Measurements from ENCODE around the gene LRRC47. TPM values are rescaled to one million over a fixed set of nuclear protein-coding genes. Genes with fewer than 3 reads are reported as not detected.
"Not testable (repeated sequence)": the region's sequence is repeated elsewhere in the genome, so short reads cannot be mapped to it uniquely, and the experiment has no call there.

LRRC47 gene
- total RNA-seq, 2 donors from 2014 or later: 35.1 to 37.9 TPM

GRCh38 chr1:3749512-3749911 is 46.8 kb downstream of the LRRC47 start:
- Mint-ChIP-seq H3K36me3 (ENCODE audit: low read depth) (no peaks in the 10 kb centered on the region), H3K27ac (no peak overlapping the region), H3K4me3 (no peak overlapping the region), H3K4me1 (peaks cover 11% of the 10 kb centered on the region), H3K27me3 (no peaks in the 10 kb centered on the region)
- DNase-seq (no peak), ATAC-seq (no peak)
- H3K9me3 ChIP-seq (ENCODE audit: control insufficient read depth, low read length, poor library complexity, severe bottlenecking): no peaks in the 10 kb centered on the region

- DNase-seq; H3K9me3 ChIP-seq (ENCODE audit: control insufficient read depth, low read length, poor library complexity, severe bottlenecking); H3K27me3 Mint-ChIP-seq; H3K36me3 Mint-ChIP-seq (ENCODE audit: low read depth); ATAC-seq: not testable (repeated sequence)
- Mint-ChIP-seq H3K27ac (peak overlapping the region; percentile 71), H3K4me1 (peaks cover 12% of the 10 kb centered on the region), H3K4me3 (peak overlapping the region; percentile 88)
These were observed 47.9 kb downstream of the LRRC47 start for GRCh38 chr1:3748316-3748900.

GRCh38 chr1:3747903-3748302 is 48.4 kb downstream of the LRRC47 start:
- H3K4me3 Mint-ChIP-seq: peak overlapping the region; percentile 88
- DNase-seq (no peak), ATAC-seq (no peak)
- no peaks in the 10 kb centered on the region for H3K27me3 Mint-ChIP-seq
- peak overlapping the region; percentile 71 for H3K27ac Mint-ChIP-seq
- H3K9me3 ChIP-seq (ENCODE audit: control insufficient read depth, low read length, poor library complexity, severe bottlenecking): no peaks in the 10 kb centered on the region
- H3K36me3 Mint-ChIP-seq (ENCODE audit: low read depth): no peaks in the 10 kb centered on the region
- H3K4me1 Mint-ChIP-seq: peaks cover 17% of the 10 kb centered on the region

- Mint-ChIP-seq H3K36me3 (ENCODE audit: low read depth) (no peaks in the 10 kb centered on the region), H3K27me3 (no peaks in the 10 kb centered on the region), H3K4me1 (peaks cover 17% of the 10 kb centered on the region), H3K4me3 (peak overlapping the region; percentile 88), H3K27ac (peak overlapping the region; percentile 71)
- DNase-seq: no peak
- no peaks in the 10 kb centered on the region for H3K9me3 ChIP-seq (ENCODE audit: control insufficient read depth, low read length, poor library complexity, severe bottlenecking)
- no peak for ATAC-seq
These were observed 48.8 kb downstream of the LRRC47 start for GRCh38 chr1:3747522-3747848.

- Mint-ChIP-seq H3K4me3 (peak overlapping the region; percentile 88), H3K36me3 (ENCODE audit: low read depth) (no peaks in the 10 kb centered on the region), H3K27ac (peak overlapping the region; percentile 71), H3K27me3 (no peaks in the 10 kb centered on the region), H3K4me1 (peaks cover 17% of the 10 kb centered on the region)
- ATAC-seq: peak; percentile 97
- DNase-seq: peak; percentile 75 to 79 (median 77)
- H3K9me3 ChIP-seq (ENCODE audit: control insufficient read depth, low read length, poor library complexity, severe bottlenecking): no peaks in the 10 kb centered on the region
These were observed 49.3 kb downstream of the LRRC47 start for GRCh38 chr1:3746830-3747521.

- Mint-ChIP-seq H3K36me3 (ENCODE audit: low read depth) (no peaks in the 10 kb centered on the region), H3K4me1 (peaks cover 19% of the 10 kb centered on the region), H3K4me3 (peak overlapping the region; percentile 88), H3K27me3 (no peaks in the 10 kb centered on the region), H3K27ac (no peak overlapping the region)
- ATAC-seq (no peak), DNase-seq (no peak)
- no peaks in the 10 kb centered on the region for H3K9me3 ChIP-seq (ENCODE audit: control insufficient read depth, low read length, poor library complexity, severe bottlenecking)
These were observed 49.9 kb downstream of the LRRC47 start for GRCh38 chr1:3746389-3746829.

- Mint-ChIP-seq H3K27ac (peak overlapping the region; percentile 14), H3K4me1 (peaks cover 19% of the 10 kb centered on the region), H3K36me3 (ENCODE audit: low read depth) (no peaks in the 10 kb centered on the region), H3K27me3 (no peaks in the 10 kb centered on the region), H3K4me3 (peak overlapping the region; percentile 88)
- DNase-seq (no peak), ATAC-seq (no peak)
- no peaks in the 10 kb centered on the region for H3K9me3 ChIP-seq (ENCODE audit: control insufficient read depth, low read length, poor library complexity, severe bottlenecking)
These were observed 50.5 kb downstream of the LRRC47 start for GRCh38 chr1:3745590-3746381.

GRCh38 chr1:3745071-3745470 is 51.2 kb downstream of the LRRC47 start:
- Mint-ChIP-seq H3K4me1 (peaks cover 19% of the 10 kb centered on the region), H3K27ac (no peak overlapping the region), H3K36me3 (ENCODE audit: low read depth) (no peaks in the 10 kb centered on the region), H3K27me3 (no peaks in the 10 kb centered on the region), H3K4me3 (no peak overlapping the region)
- H3K9me3 ChIP-seq (ENCODE audit: control insufficient read depth, low read length, poor library complexity, severe bottlenecking): no peaks in the 10 kb centered on the region
- no peak for ATAC-seq
- DNase-seq: no peak

- Mint-ChIP-seq H3K4me1 (peaks cover 19% of the 10 kb centered on the region), H3K4me3 (no peak overlapping the region), H3K27ac (no peak overlapping the region), H3K36me3 (ENCODE audit: low read depth) (no peaks in the 10 kb centered on the region), H3K27me3 (no peaks in the 10 kb centered on the region)
- H3K9me3 ChIP-seq (ENCODE audit: control insufficient read depth, low read length, poor library complexity, severe bottlenecking): no peaks in the 10 kb centered on the region
- DNase-seq: no peak
- no peak for ATAC-seq
These were observed 51.7 kb downstream of the LRRC47 start for GRCh38 chr1:3744646-3745045.

- H3K4me1 Mint-ChIP-seq: peaks cover 19% of the 10 kb centered on the region
- no peak overlapping the region for H3K27ac Mint-ChIP-seq
- no peak overlapping the region for H3K4me3 Mint-ChIP-seq
- no peak for ATAC-seq
- H3K27me3 Mint-ChIP-seq: no peaks in the 10 kb centered on the region
- H3K9me3 ChIP-seq (ENCODE audit: control insufficient read depth, low read length, poor library complexity, severe bottlenecking): no peaks in the 10 kb centered on the region
- no peaks in the 10 kb centered on the region for H3K36me3 Mint-ChIP-seq (ENCODE audit: low read depth)
- DNase-seq: no peak
These were observed 52.5 kb downstream of the LRRC47 start for GRCh38 chr1:3743826-3744225.

GRCh38 chr1:3743421-3743820 is 52.9 kb downstream of the LRRC47 start:
- H3K36me3 Mint-ChIP-seq (ENCODE audit: low read depth): no peaks in the 10 kb centered on the region
- no peak overlapping the region for H3K4me3 Mint-ChIP-seq
- peaks cover 19% of the 10 kb centered on the region for H3K4me1 Mint-ChIP-seq
- ATAC-seq: no peak
- H3K27me3 Mint-ChIP-seq: no peaks in the 10 kb centered on the region
- no peak for DNase-seq
- no peaks in the 10 kb centered on the region for H3K9me3 ChIP-seq (ENCODE audit: control insufficient read depth, low read length, poor library complexity, severe bottlenecking)
- no peak overlapping the region for H3K27ac Mint-ChIP-seq

GRCh38 chr1:3742439-3743298 is 53.6 kb downstream of the LRRC47 start:
- no peaks in the 10 kb centered on the region for H3K9me3 ChIP-seq (ENCODE audit: control insufficient read depth, low read length, poor library complexity, severe bottlenecking)
- Mint-ChIP-seq H3K36me3 (ENCODE audit: low read depth) (no peaks in the 10 kb centered on the region), H3K4me3 (no peak overlapping the region), H3K27ac (no peak overlapping the region), H3K4me1 (peaks cover 12% of the 10 kb centered on the region), H3K27me3 (no peaks in the 10 kb centered on the region)
- ATAC-seq (no peak), DNase-seq (no peak)
